Measurements from ENCODE around the gene PPP1R18. TPM values are rescaled to one million over a fixed set of nuclear protein-coding genes. Genes with fewer than 3 reads are reported as not detected.
A peak's percentile ranks its signal among the peaks of the same experiment; 100 is the strongest.
"Not testable (repeated sequence)": the region's sequence is repeated elsewhere in the genome, so short reads cannot be mapped to it uniquely, and the experiment has no call there.

The PPP1R18 gene
- total RNA-seq, 1 donor from 2014 or later = 23.5 TPM

DNA sequence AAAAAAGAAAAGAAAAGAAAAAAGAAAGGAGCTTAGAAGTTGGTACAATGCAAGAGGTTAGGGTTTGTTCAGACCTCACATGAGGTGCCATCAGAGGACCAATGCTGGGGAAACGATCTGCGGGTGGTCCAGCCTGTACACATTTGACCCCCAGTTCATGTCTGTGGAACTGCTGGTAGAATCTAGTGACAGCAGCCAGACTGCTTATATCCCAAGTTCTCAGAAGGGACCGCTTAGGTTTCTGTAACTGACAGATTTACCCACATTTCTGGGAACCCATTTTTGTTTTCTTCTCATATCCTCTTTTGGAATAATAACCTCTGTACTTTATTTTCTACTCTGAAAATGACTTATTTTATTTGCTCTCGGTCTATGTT lies 4.7 kb downstream of the PPP1R18 start:
- H3K27me3 ChIP-seq (ENCODE audit: control insufficient read depth in 3 of 3, insufficient read depth in 3 of 3, low read length in 3 of 3) = no peaks in the 10 kb centered on the region
- peaks cover 35 to 60% (median 35%) of the 10 kb centered on the region in 3 donors for H3K4me1 ChIP-seq (ENCODE audit: control insufficient read depth in 3 of 3, insufficient read depth in 3 of 3, low read length in 3 of 3)
- peak overlapping the region; percentile 99 for H3K27ac ChIP-seq (ENCODE audit: low read depth, low read length)
- H3K4me3 ChIP-seq (ENCODE audit: low read length in 3 of 3) = peak overlapping the region; percentile 29 to 62 (median 54)
- no peaks in the 10 kb centered on the region for H3K9me3 ChIP-seq (ENCODE audit: control insufficient read depth in 3 of 3, low read length in 3 of 3)
- H3K36me3 ChIP-seq (ENCODE audit: control insufficient read depth in 3 of 3, insufficient read depth in 3 of 3, low read length in 3 of 3) = peaks cover 7 to 12% (median 10%) of the 10 kb centered on the region in 3 donors
- peak overlapping the region in 2 of 3 donors; percentile 63 for H3K9ac ChIP-seq (ENCODE audit: low read depth in 1 of 3, low read length in 3 of 3)

- Histone ChIP-seq H3K36me3 (ENCODE audit: control insufficient read depth in 3 of 3, insufficient read depth in 3 of 3, low read length in 3 of 3) (peaks cover 16 to 19% (median 16%) of the 10 kb centered on the region in 3 donors), H3K9me3 (ENCODE audit: control insufficient read depth in 3 of 3, low read length in 3 of 3) (no peaks in the 10 kb centered on the region), H3K9ac (ENCODE audit: low read depth in 1 of 3, low read length in 3 of 3) (peak overlapping the region in 2 of 3 donors; percentile 10 to 20), H3K27me3 (ENCODE audit: control insufficient read depth in 3 of 3, insufficient read depth in 3 of 3, low read length in 3 of 3) (no peaks in the 10 kb centered on the region), H3K4me3 (ENCODE audit: low read length in 3 of 3) (peak overlapping the region in 1 of 3 donors; percentile 15), H3K4me1 (ENCODE audit: control insufficient read depth in 3 of 3, insufficient read depth in 3 of 3, low read length in 3 of 3) (peaks cover 24 to 45% (median 27%) of the 10 kb centered on the region in 3 donors), H3K27ac (ENCODE audit: low read depth, low read length) (peak overlapping the region; percentile 37)
These were observed 6.5 kb downstream of the PPP1R18 start for GRCh38 chr6:30679765-30680535.

GRCh38 chr6:30678964-30679726 lies 7.3 kb downstream of the PPP1R18 start:
- no peaks in the 10 kb centered on the region for H3K27me3 ChIP-seq (ENCODE audit: control insufficient read depth in 3 of 3, insufficient read depth in 3 of 3, low read length in 3 of 3)
- H3K9me3 ChIP-seq (ENCODE audit: control insufficient read depth in 3 of 3, low read length in 3 of 3) = no peaks in the 10 kb centered on the region
- peaks cover 14 to 19% (median 16%) of the 10 kb centered on the region in 3 donors for H3K36me3 ChIP-seq (ENCODE audit: control insufficient read depth in 3 of 3, insufficient read depth in 3 of 3, low read length in 3 of 3)
- peaks cover 24 to 40% (median 27%) of the 10 kb centered on the region in 3 donors for H3K4me1 ChIP-seq (ENCODE audit: control insufficient read depth in 3 of 3, insufficient read depth in 3 of 3, low read length in 3 of 3)
- peak overlapping the region; percentile 37 for H3K27ac ChIP-seq (ENCODE audit: low read depth, low read length)
- peak overlapping the region in 1 of 3 donors; percentile 41 for H3K4me3 ChIP-seq (ENCODE audit: low read length in 3 of 3)
- H3K9ac ChIP-seq (ENCODE audit: low read depth in 1 of 3, low read length in 3 of 3) = peak overlapping the region in 2 of 3 donors; percentile 10 to 33

GRCh38 chr6:30676660-30677285 lies 9.7 kb downstream of the PPP1R18 start:
- Histone ChIP-seq H3K4me1 (ENCODE audit: control insufficient read depth in 3 of 3, insufficient read depth in 3 of 3, low read length in 3 of 3) (peaks cover 18 to 27% (median 22%) of the 10 kb centered on the region in 3 donors), H3K9me3 (ENCODE audit: control insufficient read depth in 3 of 3, low read length in 3 of 3) (no peaks in the 10 kb centered on the region), H3K4me3 (ENCODE audit: low read length in 3 of 3) (no peak overlapping the region), H3K9ac (ENCODE audit: low read depth in 1 of 3, low read length in 3 of 3) (no peak overlapping the region), H3K27me3 (ENCODE audit: control insufficient read depth in 3 of 3, insufficient read depth in 3 of 3, low read length in 3 of 3) (no peaks in the 10 kb centered on the region), H3K27ac (ENCODE audit: low read depth, low read length) (no peak overlapping the region), H3K36me3 (ENCODE audit: control insufficient read depth in 3 of 3, insufficient read depth in 3 of 3, low read length in 3 of 3) (peaks cover 16 to 19% (median 16%) of the 10 kb centered on the region in 3 donors)

GRCh38 chr6:30672445-30673253 lies 13.8 kb downstream of the PPP1R18 start, which contains the start of gene DHX16:
TSS of gene DHX16 (minus strand) at chr6:30673006. CDS start at chr6:30672841, 165 bp downstream.
- H3K27me3 ChIP-seq (ENCODE audit: control insufficient read depth in 3 of 3, insufficient read depth in 3 of 3, low read length in 3 of 3) = no peaks in the 10 kb centered on the region
- peak within 1 kb of the TSS; percentile 96 to 99 (median 97) for H3K4me3 ChIP-seq (ENCODE audit: low read length in 3 of 3)
- H3K9me3 ChIP-seq (ENCODE audit: control insufficient read depth in 3 of 3, low read length in 3 of 3) = no peaks in the 10 kb centered on the region
- H3K9ac ChIP-seq (ENCODE audit: low read depth in 1 of 3, low read length in 3 of 3) = peak within 1 kb of the TSS; percentile 88 to 92 (median 90)
- H3K36me3 ChIP-seq (ENCODE audit: control insufficient read depth in 3 of 3, insufficient read depth in 3 of 3, low read length in 3 of 3) = peaks cover 27 to 38% (median 37%) of the 10 kb centered on the region in 3 donors
- peak within 1 kb of the TSS; percentile 70 for H3K27ac ChIP-seq (ENCODE audit: low read depth, low read length)
- peaks cover 9 to 25% (median 12%) of the 10 kb centered on the region in 3 donors for H3K4me1 ChIP-seq (ENCODE audit: control insufficient read depth in 3 of 3, insufficient read depth in 3 of 3, low read length in 3 of 3)

- H3K36me3 ChIP-seq (ENCODE audit: control insufficient read depth in 3 of 3, insufficient read depth in 3 of 3, low read length in 3 of 3) = peaks cover 20 to 36% (median 29%) of the 10 kb centered on the region in 3 donors
- no peak overlapping the region for H3K4me3 ChIP-seq (ENCODE audit: low read length in 3 of 3)
- no peaks in the 10 kb centered on the region for H3K27me3 ChIP-seq (ENCODE audit: control insufficient read depth in 3 of 3, insufficient read depth in 3 of 3, low read length in 3 of 3)
- H3K9ac ChIP-seq (ENCODE audit: low read depth in 1 of 3, low read length in 3 of 3) = peak overlapping the region in 2 of 3 donors; percentile 23 to 92
- no peak overlapping the region for H3K27ac ChIP-seq (ENCODE audit: low read depth, low read length)
- H3K9me3 ChIP-seq (ENCODE audit: control insufficient read depth in 3 of 3, low read length in 3 of 3) = no peaks in the 10 kb centered on the region
- peaks cover 9 to 25% (median 12%) of the 10 kb centered on the region in 3 donors for H3K4me1 ChIP-seq (ENCODE audit: control insufficient read depth in 3 of 3, insufficient read depth in 3 of 3, low read length in 3 of 3)
These were observed 15.5 kb downstream of the PPP1R18 start for GRCh38 chr6:30670760-30671527.

- Histone ChIP-seq H3K4me1 (ENCODE audit: control insufficient read depth in 3 of 3, insufficient read depth in 3 of 3, low read length in 3 of 3) (peaks cover 0 to 12% (median 2%) of the 10 kb centered on the region in 3 donors), H3K36me3 (ENCODE audit: control insufficient read depth in 3 of 3, insufficient read depth in 3 of 3, low read length in 3 of 3) (peaks cover 53 to 76% (median 69%) of the 10 kb centered on the region in 3 donors)
- H3K4me3 ChIP-seq (ENCODE audit: low read length in 3 of 3); H3K9ac ChIP-seq (ENCODE audit: low read depth in 1 of 3, low read length in 3 of 3); H3K27me3 ChIP-seq (ENCODE audit: control insufficient read depth in 3 of 3, insufficient read depth in 3 of 3, low read length in 3 of 3); H3K27ac ChIP-seq (ENCODE audit: low read depth, low read length); H3K9me3 ChIP-seq (ENCODE audit: control insufficient read depth in 3 of 3, low read length in 3 of 3): not testable (repeated sequence)
These were observed 20.1 kb downstream of the PPP1R18 start for GRCh38 chr6:30666300-30666699.

DNA sequence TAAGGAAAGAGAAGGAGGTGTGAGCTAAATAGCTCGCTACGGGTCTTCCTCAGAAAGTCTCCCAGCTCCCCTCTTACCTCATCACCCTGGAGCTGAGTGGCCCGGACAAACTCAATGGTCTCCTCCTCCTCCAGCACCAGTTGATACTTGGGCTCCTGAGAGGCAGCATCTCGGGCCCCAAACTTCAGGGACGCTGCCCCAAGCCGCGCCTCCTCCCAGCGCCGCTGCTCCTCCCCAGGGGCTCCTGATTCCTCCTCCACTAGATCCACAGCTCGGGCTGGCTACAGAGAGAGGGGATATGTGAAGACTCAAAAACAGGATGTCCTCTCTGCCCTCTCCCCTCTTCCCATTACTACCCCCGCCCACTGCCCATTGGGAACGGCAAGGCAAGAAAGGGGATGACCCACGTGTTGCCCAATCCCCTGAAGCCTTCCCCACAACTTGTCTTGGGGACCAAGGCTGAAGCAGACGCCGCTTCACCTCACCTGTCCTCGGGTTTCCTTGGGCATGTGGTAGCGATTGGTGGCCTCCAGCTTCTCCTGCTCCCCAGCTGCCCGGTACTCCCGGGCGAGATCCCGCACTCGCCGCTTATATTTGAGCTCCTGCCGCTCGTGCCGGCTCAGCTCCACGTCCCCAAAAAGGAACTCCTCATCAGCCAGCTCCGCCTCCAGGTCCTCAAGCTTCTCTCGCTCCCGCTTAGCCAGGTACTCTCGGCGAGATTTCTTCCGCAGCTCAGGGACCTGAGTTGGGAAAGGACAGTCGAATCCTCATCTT lies 21.3 kb downstream of the PPP1R18 start:
- Histone ChIP-seq H3K36me3 (ENCODE audit: control insufficient read depth in 3 of 3, insufficient read depth in 3 of 3, low read length in 3 of 3) (peaks cover 52 to 72% (median 67%) of the 10 kb centered on the region in 3 donors), H3K4me1 (ENCODE audit: control insufficient read depth in 3 of 3, insufficient read depth in 3 of 3, low read length in 3 of 3) (peaks cover 0 to under 1% (median 0%) of the 10 kb centered on the region in 3 donors), H3K9me3 (ENCODE audit: control insufficient read depth in 3 of 3, low read length in 3 of 3) (no peaks in the 10 kb centered on the region), H3K9ac (ENCODE audit: low read depth in 1 of 3, low read length in 3 of 3) (no peak overlapping the region), H3K4me3 (ENCODE audit: low read length in 3 of 3) (no peak overlapping the region), H3K27me3 (ENCODE audit: control insufficient read depth in 3 of 3, insufficient read depth in 3 of 3, low read length in 3 of 3) (no peaks in the 10 kb centered on the region), H3K27ac (ENCODE audit: low read depth, low read length) (no peak overlapping the region)
